ENCODE results near the gene RASGRF1.

The RASGRF1 gene

GRCh38 chr15:79071901-79072300, 18.7 kb downstream of the RASGRF1 start:
- in situ Hi-C loops (cut with HindIII; ENCODE audit: low sequenced_read_pairs), result no loop called here

- in situ Hi-C loops (cut with HindIII; ENCODE audit: low sequenced_read_pairs), result no loop called here
These were observed 21.8 kb downstream of the RASGRF1 start for GRCh38 chr15:79068790-79069189.

- in situ Hi-C loops (cut with HindIII; ENCODE audit: low sequenced_read_pairs), result no loop called here
These were observed 22.6 kb downstream of the RASGRF1 start for GRCh38 chr15:79067969-79068368.

- in situ Hi-C loops (cut with HindIII; ENCODE audit: low sequenced_read_pairs), result no loop called here
These were observed 23.3 kb downstream of the RASGRF1 start for GRCh38 chr15:79067072-79067833.

- in situ Hi-C loops (cut with HindIII; ENCODE audit: low sequenced_read_pairs), result no loop called here
These were observed 24.0 kb downstream of the RASGRF1 start for GRCh38 chr15:79066391-79067071.

GRCh38 chr15:79065706-79066376, 24.7 kb downstream of the RASGRF1 start:
- in situ Hi-C loops (cut with HindIII; ENCODE audit: low sequenced_read_pairs), result no loop called here

- in situ Hi-C loops (cut with HindIII; ENCODE audit: low sequenced_read_pairs), result no loop called here
These were observed 25.2 kb downstream of the RASGRF1 start for GRCh38 chr15:79065361-79065705.

GRCh38 chr15:79064496-79064895, 26.1 kb downstream of the RASGRF1 start:
- in situ Hi-C loops (cut with HindIII; ENCODE audit: low sequenced_read_pairs), result no loop called here

GRCh38 chr15:79060175-79060574, 30.4 kb downstream of the RASGRF1 start:
- in situ Hi-C loops (cut with HindIII; ENCODE audit: low sequenced_read_pairs), result no loop called here

- in situ Hi-C loops (cut with HindIII; ENCODE audit: low sequenced_read_pairs), result no loop called here
These were observed 31.5 kb downstream of the RASGRF1 start for GRCh38 chr15:79059081-79059572.

- in situ Hi-C loops (cut with HindIII; ENCODE audit: low sequenced_read_pairs), result no loop called here
These were observed 32.2 kb downstream of the RASGRF1 start for GRCh38 chr15:79058260-79058850.

GRCh38 chr15:79057050-79057449, 33.5 kb downstream of the RASGRF1 start:
- in situ Hi-C loops (cut with HindIII; ENCODE audit: low sequenced_read_pairs), result no loop called here

GRCh38 chr15:79054350-79054749, 36.2 kb downstream of the RASGRF1 start:
- in situ Hi-C loops (cut with HindIII; ENCODE audit: low sequenced_read_pairs), result no loop called here

GRCh38 chr15:79053894-79054293, 36.7 kb downstream of the RASGRF1 start:
- in situ Hi-C loops (cut with HindIII; ENCODE audit: low sequenced_read_pairs), result no loop called here

- in situ Hi-C loops (cut with HindIII; ENCODE audit: low sequenced_read_pairs), result no loop called here
These were observed 38.4 kb downstream of the RASGRF1 start for GRCh38 chr15:79051941-79052731.

GRCh38 chr15:79051029-79051428, 39.6 kb downstream of the RASGRF1 start:
- in situ Hi-C loops (cut with HindIII; ENCODE audit: low sequenced_read_pairs), result no loop called here

GRCh38 chr15:79050341-79050740, 40.2 kb downstream of the RASGRF1 start:
- in situ Hi-C loops (cut with HindIII; ENCODE audit: low sequenced_read_pairs), result no loop called here

GRCh38 chr15:79049416-79049815, 41.2 kb downstream of the RASGRF1 start:
- in situ Hi-C loops (cut with HindIII; ENCODE audit: low sequenced_read_pairs), result no loop called here

- in situ Hi-C loops (cut with HindIII; ENCODE audit: low sequenced_read_pairs), result no loop called here
These were observed 42.7 kb downstream of the RASGRF1 start for GRCh38 chr15:79047676-79048439.

Data from DLD1 (cell line).